GM13976 (cell line): ENCODE measurements around the gene KRTAP10-1.

Source experiments
- DNase-seq: peaks from one replicate; pipeline ENCODE4 v3.0.0; 2012; ENCODE audit warnings: low spot score
- CTCF ChIP-seq: IDR thresholded peaks from 2 replicates; pipeline ENCODE4 v1.5.1; 2012; ENCODE audit warnings: borderline replicate concordance, mild to moderate bottlenecking; ENCODE audit not compliant: insufficient read depth; ENCODE audit errors: extremely low read depth, missing control alignments, control extremely low read depth
- in situ Hi-C: fragments of 300-500 bp; cut with MboI; formaldehyde crosslinking; loops from one replicate; pipeline ENCODE4 v1.12.0; 2022; ENCODE audit warnings: low sequenced_read_pairs, mixed read lengths, inconsistent platforms; ENCODE audit not compliant: unreplicated experiment

KRTAP10-1 gene

GRCh38 chr21:44499631-44500030 is 40.4 kb downstream of the KRTAP10-1 start:
- no peak for TF ChIP-seq CTCF
- in situ Hi-C loops, result loop anchor here (10.0 kb wide), 1 partner anchor 295 kb away; no protein-coding TSS in a partner anchor
- no peak for DNase-seq

- in situ Hi-C loops, result loop anchor here (10.0 kb wide), 1 partner anchor 296 kb away; no protein-coding TSS in a partner anchor
- no peak for TF ChIP-seq CTCF
- no peak for DNase-seq
These were observed 40.8 kb downstream of the KRTAP10-1 start for GRCh38 chr21:44499211-44499560.

- DNase-seq, result no peak
- no peak for TF ChIP-seq CTCF
- in situ Hi-C loops, result loop anchor here (10.0 kb wide), 1 partner anchor 296 kb away; no protein-coding TSS in a partner anchor
These were observed 41.5 kb downstream of the KRTAP10-1 start for GRCh38 chr21:44498280-44499210.

GRCh38 chr21:44497703-44498126 is 42.3 kb downstream of the KRTAP10-1 start:
- DNase-seq, result no peak
- TF ChIP-seq CTCF, result no peak
- in situ Hi-C loops, result loop anchor here (10.0 kb wide), 1 partner anchor 297 kb away; no protein-coding TSS in a partner anchor

GRCh38 chr21:44496564-44497550 is 43.1 kb downstream of the KRTAP10-1 start:
- DNase-seq, result no peak
- in situ Hi-C loops, result loop anchor here (10.0 kb wide), 1 partner anchor 298 kb away; no protein-coding TSS in a partner anchor
- no peak for TF ChIP-seq CTCF
